Suprapubic skin (tissue), 4 donors: ENCODE data around the gene CFLAR.

ENCODE experiments used
- POLR2A ChIP-seq, 2 donors: fragments of 450-650 bp; IDR thresholded peaks; one replicate each; pipeline ENCODE4 v1.6.1; 2017; ENCODE audit warnings: antibody characterized with exemption in 2 of 2, mild to moderate bottlenecking in 2 of 2, moderate library complexity in 2 of 2
- POLR2AphosphoS5 ChIP-seq, 3 donors: sonication (generic); formaldehyde crosslinking; IDR thresholded peaks; one replicate each; pipeline ENCODE4 v1.6.1; 2017; ENCODE audit warnings: antibody characterized with exemption in 3 of 3
- TF ChIP-seq, protein P1 (sequence below), 2 donors: fragments of 200-600 bp in 1 of 2; fragments of 450-650 bp in 1 of 2; sonication (generic) in 1 of 2; IDR thresholded peaks; one replicate each; pipeline ENCODE4 v1.5.1; 2016 to 2019; ENCODE audit warnings: antibody characterized with exemption in 2 of 2, mild to moderate bottlenecking in 1 of 2, moderate library complexity in 1 of 2

GRCh38 chr2:201128033-201128432 is 12.1 kb downstream of the CFLAR start:
- TF ChIP-seq, protein P1, sequence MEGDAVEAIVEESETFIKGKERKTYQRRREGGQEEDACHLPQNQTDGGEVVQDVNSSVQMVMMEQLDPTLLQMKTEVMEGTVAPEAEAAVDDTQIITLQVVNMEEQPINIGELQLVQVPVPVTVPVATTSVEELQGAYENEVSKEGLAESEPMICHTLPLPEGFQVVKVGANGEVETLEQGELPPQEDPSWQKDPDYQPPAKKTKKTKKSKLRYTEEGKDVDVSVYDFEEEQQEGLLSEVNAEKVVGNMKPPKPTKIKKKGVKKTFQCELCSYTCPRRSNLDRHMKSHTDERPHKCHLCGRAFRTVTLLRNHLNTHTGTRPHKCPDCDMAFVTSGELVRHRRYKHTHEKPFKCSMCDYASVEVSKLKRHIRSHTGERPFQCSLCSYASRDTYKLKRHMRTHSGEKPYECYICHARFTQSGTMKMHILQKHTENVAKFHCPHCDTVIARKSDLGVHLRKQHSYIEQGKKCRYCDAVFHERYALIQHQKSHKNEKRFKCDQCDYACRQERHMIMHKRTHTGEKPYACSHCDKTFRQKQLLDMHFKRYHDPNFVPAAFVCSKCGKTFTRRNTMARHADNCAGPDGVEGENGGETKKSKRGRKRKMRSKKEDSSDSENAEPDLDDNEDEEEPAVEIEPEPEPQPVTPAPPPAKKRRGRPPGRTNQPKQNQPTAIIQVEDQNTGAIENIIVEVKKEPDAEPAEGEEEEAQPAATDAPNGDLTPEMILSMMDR (IDR thresholded peaks at IDR 0.05): no peak
- TF ChIP-seq POLR2A (IDR thresholded peaks at IDR 0.05) (no peak), POLR2AphosphoS5 (IDR thresholded peaks at IDR 0.05) (no peak)
